ENCODE measurements around the gene DCPS.
"Not testable (repeated sequence)": the region's sequence is repeated elsewhere in the genome, so short reads cannot be mapped to it uniquely, and the experiment has no call there.

Gene DCPS

DNA sequence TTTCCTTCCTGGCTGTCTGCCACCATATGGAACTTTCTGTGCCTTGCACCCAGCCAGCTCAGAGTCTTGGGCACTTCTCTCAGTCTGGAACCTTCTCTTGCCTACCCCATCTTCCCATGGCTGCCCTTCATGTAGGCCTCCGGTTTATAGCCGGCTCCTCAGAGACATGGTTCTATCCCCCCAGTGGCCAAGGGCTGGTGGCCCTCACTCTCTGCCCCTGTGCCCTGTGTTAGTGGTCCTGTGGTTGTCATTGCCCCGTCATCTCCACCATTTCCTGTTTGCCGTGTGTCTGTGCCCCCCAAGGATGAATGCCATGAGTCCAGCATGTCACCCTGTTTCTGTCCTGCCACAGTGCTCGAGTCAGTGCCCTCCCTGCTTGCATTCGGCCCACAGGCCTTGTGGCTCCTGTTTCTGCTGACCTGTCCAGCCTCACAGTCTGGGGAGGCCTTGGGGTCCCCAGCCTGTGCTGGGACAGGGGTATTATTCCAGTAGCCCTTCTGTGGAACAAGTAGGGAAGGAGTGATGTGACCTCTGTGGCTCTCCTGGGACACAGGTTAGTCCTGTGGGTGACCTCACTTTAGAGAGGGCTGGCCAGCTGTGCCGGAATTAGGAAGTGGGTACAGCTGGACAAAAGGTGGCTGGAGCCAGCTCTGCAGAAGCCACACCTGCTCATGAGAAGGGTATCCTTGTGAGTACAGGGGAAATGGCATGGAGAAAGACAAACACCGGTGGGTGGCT, 82.3 kb downstream of the DCPS start:
- DNase-seq, result no peak

GRCh38 chr11:126386729-126387071, 82.8 kb downstream of the DCPS start:
- not testable (repeated sequence) for DNase-seq

- no peak for DNase-seq
Measured at GRCh38 chr11:126387857-126388256, 84.0 kb downstream of the DCPS start.

DNA sequence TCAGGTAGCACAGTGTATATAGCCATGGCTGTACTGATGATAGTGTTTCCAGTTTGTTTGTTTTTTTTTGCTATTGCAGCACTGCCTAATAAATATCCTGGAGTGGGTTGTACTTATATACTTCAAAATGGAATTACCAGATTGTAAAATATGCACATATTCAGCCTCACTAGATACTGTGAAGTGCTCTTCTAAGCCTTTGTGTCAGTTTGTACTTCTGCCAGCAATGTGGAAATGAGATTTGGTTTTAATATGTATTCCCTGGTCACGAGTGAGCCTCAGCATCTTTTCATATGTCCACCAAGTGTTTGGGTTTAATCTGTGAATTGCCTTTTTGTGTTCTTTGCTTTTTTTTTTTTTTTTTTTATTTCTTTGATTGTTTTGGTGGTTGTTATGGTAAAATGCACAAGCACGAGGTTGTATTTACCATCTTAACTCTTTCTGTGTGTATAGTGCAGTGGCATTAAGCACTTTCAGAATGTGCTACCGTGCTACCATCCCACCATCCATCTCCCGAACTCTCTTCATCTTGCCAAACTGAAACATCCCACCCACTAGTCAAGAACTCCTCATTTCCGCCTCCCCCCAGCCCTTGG, 86.5 kb downstream of the DCPS start:
- no peak for DNase-seq

DNA sequence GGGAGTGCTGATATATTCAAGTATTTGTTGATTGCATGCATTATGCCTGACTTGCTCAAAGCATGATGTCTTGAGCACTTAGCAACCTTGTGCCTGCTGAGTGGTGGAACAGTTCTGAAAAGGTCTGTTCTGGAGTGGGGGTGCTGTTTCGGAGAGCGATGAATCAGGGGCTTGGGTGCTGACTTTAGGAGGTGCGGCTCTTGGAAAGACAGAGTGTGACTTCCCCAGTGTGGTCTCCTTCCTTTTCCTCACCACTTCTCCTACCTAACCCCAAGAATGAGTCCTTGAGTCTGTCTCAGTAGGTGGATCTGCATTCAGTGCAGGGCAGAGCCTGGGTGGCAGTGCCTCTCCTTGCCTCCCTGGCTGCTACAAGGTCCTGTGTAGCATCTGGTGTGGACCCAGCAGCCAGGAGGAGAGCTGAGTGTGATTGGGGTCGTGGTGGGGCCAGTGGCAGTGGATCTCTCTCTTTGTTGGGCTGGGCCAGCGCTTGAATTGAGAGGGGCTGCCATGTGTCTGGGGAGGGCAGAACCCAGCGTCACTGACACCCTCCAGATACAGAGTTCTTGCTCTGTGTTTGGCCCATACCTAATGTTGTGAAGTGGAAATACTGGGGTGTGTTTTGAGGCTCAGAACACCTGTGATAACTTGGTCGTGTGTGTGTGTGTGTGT, 87.6 kb downstream of the DCPS start:
- no peak for DNase-seq

- no peak for DNase-seq
Measured at GRCh38 chr11:126391970-126392632, 88.2 kb downstream of the DCPS start.

GRCh38 chr11:126392633-126393013, 88.8 kb downstream of the DCPS start:
- no peak for DNase-seq

DNA sequence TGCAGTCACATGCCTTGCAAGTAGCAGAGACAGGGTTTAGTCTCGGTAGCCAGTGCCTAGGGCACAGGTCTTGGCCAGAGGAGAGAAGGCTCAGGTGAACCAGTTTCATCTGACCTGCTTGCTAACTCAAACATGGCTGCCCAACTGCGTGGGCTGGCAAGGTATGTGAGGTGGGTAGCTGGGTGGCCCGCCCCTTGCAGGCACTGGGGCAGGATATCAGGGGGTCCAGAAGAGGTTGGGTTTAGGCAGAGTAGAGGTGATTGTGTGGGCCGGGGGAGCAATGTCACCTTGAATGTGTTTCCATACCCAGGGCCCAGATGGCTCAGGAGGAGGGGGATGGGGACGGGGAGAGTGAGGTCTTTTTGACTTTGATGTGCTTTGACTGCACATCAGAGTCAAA, 89.3 kb downstream of the DCPS start:
- DNase-seq, result no peak

GRCh38 chr11:126394036-126394435, 90.2 kb downstream of the DCPS start:
- no peak for DNase-seq

DNA sequence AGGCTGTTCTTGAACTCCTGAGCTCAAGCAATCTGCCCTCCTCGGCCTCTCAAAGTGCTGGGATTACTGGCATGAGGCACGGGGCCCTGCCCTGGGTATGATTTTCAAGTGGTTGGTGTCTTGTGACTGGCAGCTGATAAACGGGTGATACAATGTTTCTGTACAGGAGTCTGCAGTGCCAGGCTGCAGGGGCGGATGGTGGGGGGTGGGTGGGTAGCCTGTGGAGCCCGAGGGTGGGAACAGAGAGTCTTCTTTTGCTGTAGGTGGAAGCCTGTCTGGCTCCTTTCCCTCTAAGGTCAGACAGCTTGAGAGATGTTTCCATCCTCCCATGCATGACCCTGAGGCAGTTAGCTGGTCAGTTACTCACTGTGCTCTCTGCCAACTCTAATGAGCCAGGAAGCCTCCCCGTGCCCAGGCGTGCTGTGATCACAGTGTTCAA, 90.8 kb downstream of the DCPS start:
- DNase-seq, result peak; percentile 8

Measured in T1000 (cell line).